Measurements from ENCODE around the gene ARNT2.
"Not testable (repeated sequence)": the region's sequence is repeated elsewhere in the genome, so short reads cannot be mapped to it uniquely, and the experiment has no call there.

Gene ARNT2

GRCh38 chr15:80388326-80388725 lies 15.9 kb upstream of the ARNT2 start:
- no peak overlapping the region for H3K9ac ChIP-seq (ENCODE audit: low read length in 2 of 2)
- no peak overlapping the region for H3K27ac ChIP-seq (ENCODE audit: low read length)
- H3K4me1 ChIP-seq (ENCODE audit: control insufficient read depth, insufficient read depth, low read length), result no peaks in the 10 kb centered on the region
- H3K9me3 ChIP-seq (ENCODE audit: control insufficient read depth in 2 of 2, low read length in 2 of 2), result no peaks in the 10 kb centered on the region
- no peak overlapping the region for H3K4me3 ChIP-seq (ENCODE audit: low read length in 2 of 2)
- no peaks in the 10 kb centered on the region for H3K27me3 ChIP-seq (ENCODE audit: control insufficient read depth in 1 of 2, insufficient read depth in 2 of 2, low read length in 2 of 2)
- no peaks in the 10 kb centered on the region for H3K36me3 ChIP-seq (ENCODE audit: control insufficient read depth in 2 of 2, insufficient read depth in 2 of 2, low read length in 2 of 2)

GRCh38 chr15:80389370-80389769 lies 14.8 kb upstream of the ARNT2 start:
- H3K9ac ChIP-seq (ENCODE audit: low read length in 2 of 2), result no peak overlapping the region

DNA sequence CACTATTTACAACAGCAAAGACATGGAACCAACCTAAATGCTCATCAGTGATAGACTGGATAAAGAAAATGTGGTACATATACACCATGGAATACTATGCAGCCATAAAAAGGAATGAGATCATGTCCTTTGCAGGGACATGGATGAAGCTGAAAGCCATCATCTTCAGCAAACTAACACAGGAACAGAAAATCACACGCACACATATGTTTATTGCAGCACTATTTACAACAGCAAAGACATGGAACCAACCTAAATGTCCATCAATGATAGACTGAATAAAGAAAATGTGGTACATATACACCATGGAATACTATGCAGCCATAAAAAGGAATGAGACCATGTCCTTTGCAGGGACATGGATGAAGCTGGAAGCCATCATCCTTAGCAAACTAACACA lies 13.2 kb upstream of the ARNT2 start:
- H3K27ac ChIP-seq (ENCODE audit: low read length); H3K9me3 ChIP-seq (ENCODE audit: control insufficient read depth in 2 of 2, low read length in 2 of 2); H3K27me3 ChIP-seq (ENCODE audit: control insufficient read depth in 1 of 2, insufficient read depth in 2 of 2, low read length in 2 of 2); H3K4me3 ChIP-seq (ENCODE audit: low read length in 2 of 2); H3K9ac ChIP-seq (ENCODE audit: low read length in 2 of 2); H3K36me3 ChIP-seq (ENCODE audit: control insufficient read depth in 2 of 2, insufficient read depth in 2 of 2, low read length in 2 of 2); H3K4me1 ChIP-seq (ENCODE audit: control insufficient read depth, insufficient read depth, low read length): not testable (repeated sequence)

More at GRCh38 chr15:80389370-80389769, 14.8 kb upstream of the ARNT2 start:
- Histone ChIP-seq H3K9me3 (ENCODE audit: control insufficient read depth in 2 of 2, low read length in 2 of 2) (no peaks in the 10 kb centered on the region), H3K36me3 (ENCODE audit: control insufficient read depth in 2 of 2, insufficient read depth in 2 of 2, low read length in 2 of 2) (no peaks in the 10 kb centered on the region), H3K4me3 (ENCODE audit: low read length in 2 of 2) (no peak overlapping the region), H3K27me3 (ENCODE audit: control insufficient read depth in 1 of 2, insufficient read depth in 2 of 2, low read length in 2 of 2) (no peaks in the 10 kb centered on the region), H3K4me1 (ENCODE audit: control insufficient read depth, insufficient read depth, low read length) (no peaks in the 10 kb centered on the region), H3K27ac (ENCODE audit: low read length) (no peak overlapping the region)

DNA sequence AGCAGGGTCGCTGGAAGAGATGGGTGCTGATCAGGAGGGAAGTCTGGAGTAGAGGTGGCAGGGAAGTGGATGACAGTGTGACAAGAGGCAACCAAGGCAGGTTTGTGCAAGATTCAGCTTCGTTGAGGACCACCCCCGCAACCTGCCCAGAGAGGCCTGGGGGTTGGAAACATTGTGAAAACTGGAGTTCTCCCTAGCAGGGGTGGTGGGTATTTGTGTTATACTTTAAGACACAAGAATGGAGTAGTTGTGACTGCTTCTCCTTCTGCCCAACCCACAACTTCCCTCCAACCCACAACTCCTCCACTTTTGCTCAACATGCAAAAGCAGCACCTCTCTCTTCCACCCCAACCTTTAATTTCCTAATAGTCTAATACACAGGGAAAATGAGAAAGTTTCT lies 8.6 kb upstream of the ARNT2 start:
- H3K4me1 ChIP-seq (ENCODE audit: control insufficient read depth, insufficient read depth, low read length), result no peaks in the 10 kb centered on the region
- H3K27ac ChIP-seq (ENCODE audit: low read length), result no peak overlapping the region

GRCh38 chr15:80396096-80396495 lies 8.1 kb upstream of the ARNT2 start:
- Histone ChIP-seq H3K4me3 (ENCODE audit: low read length in 2 of 2) (no peak overlapping the region), H3K9ac (ENCODE audit: low read length in 2 of 2) (no peak overlapping the region), H3K9me3 (ENCODE audit: control insufficient read depth in 2 of 2, low read length in 2 of 2) (no peaks in the 10 kb centered on the region), H3K27ac (ENCODE audit: low read length) (no peak overlapping the region), H3K36me3 (ENCODE audit: control insufficient read depth in 2 of 2, insufficient read depth in 2 of 2, low read length in 2 of 2) (no peaks in the 10 kb centered on the region), H3K4me1 (ENCODE audit: control insufficient read depth, insufficient read depth, low read length) (no peaks in the 10 kb centered on the region), H3K27me3 (ENCODE audit: control insufficient read depth in 1 of 2, insufficient read depth in 2 of 2, low read length in 2 of 2) (no peaks in the 10 kb centered on the region)

More for the DNA sequence above, 8.6 kb upstream of the ARNT2 start:
- no peaks in the 10 kb centered on the region for H3K27me3 ChIP-seq (ENCODE audit: control insufficient read depth in 1 of 2, insufficient read depth in 2 of 2, low read length in 2 of 2)
- H3K36me3 ChIP-seq (ENCODE audit: control insufficient read depth in 2 of 2, insufficient read depth in 2 of 2, low read length in 2 of 2), result no peaks in the 10 kb centered on the region
- H3K4me3 ChIP-seq (ENCODE audit: low read length in 2 of 2), result no peak overlapping the region
- H3K9me3 ChIP-seq (ENCODE audit: control insufficient read depth in 2 of 2, low read length in 2 of 2), result no peaks in the 10 kb centered on the region
- H3K9ac ChIP-seq (ENCODE audit: low read length in 2 of 2), result no peak overlapping the region

DNA sequence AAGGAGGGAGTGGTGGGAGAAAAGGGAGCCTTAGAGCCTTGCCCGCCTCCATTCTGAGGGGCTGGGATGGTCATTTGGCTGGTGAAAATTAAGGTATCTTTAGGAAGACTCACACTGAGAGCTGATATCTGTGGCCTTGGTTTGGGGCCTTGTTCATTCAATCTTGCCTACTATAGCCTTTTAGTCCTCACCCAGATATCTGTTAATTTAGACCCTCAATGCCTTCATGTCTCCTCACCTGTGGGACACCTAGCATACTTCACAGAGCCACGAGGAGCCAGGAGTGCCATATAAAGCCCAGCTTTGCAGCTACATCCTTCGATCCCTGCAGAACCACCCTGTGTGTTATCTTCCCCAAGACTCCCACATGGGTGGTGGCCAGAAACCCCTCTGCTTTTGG lies 4.7 kb upstream of the ARNT2 start:
- Histone ChIP-seq H3K27me3 (ENCODE audit: control insufficient read depth in 1 of 2, insufficient read depth in 2 of 2, low read length in 2 of 2) (no peaks in the 10 kb centered on the region), H3K9me3 (ENCODE audit: control insufficient read depth in 2 of 2, low read length in 2 of 2) (no peaks in the 10 kb centered on the region), H3K36me3 (ENCODE audit: control insufficient read depth in 2 of 2, insufficient read depth in 2 of 2, low read length in 2 of 2) (no peaks in the 10 kb centered on the region), H3K9ac (ENCODE audit: low read length in 2 of 2) (no peak overlapping the region), H3K4me1 (ENCODE audit: control insufficient read depth, insufficient read depth, low read length) (peaks cover 4% of the 10 kb centered on the region), H3K4me3 (ENCODE audit: low read length in 2 of 2) (no peak overlapping the region), H3K27ac (ENCODE audit: low read length) (no peak overlapping the region)

DNA sequence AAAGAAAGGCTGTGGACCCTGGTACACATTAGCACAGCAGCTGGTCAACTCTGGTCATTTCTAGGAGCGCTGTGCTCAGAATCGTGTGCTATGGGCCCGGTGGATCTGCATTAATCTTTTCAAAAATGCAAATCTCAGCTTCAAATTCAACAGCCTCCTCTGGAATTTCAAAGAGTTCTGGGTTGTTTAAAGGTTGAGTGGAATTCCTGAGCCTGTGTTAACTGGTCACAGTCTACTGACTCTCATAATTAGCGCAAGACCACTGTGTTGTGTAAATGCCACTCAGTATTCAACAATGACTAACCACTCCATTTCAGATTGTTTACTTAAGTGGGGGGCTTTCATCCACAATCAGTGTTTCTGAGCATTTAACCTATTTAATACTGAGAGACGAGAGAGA lies 2.7 kb upstream of the ARNT2 start:
- Histone ChIP-seq H3K36me3 (ENCODE audit: control insufficient read depth in 2 of 2, insufficient read depth in 2 of 2, low read length in 2 of 2) (no peaks in the 10 kb centered on the region), H3K4me3 (ENCODE audit: low read length in 2 of 2) (no peak overlapping the region), H3K27me3 (ENCODE audit: control insufficient read depth in 1 of 2, insufficient read depth in 2 of 2, low read length in 2 of 2) (peaks cover 0 to 2% of the 10 kb centered on the region in 2 donors), H3K4me1 (ENCODE audit: control insufficient read depth, insufficient read depth, low read length) (peaks cover 13% of the 10 kb centered on the region), H3K9me3 (ENCODE audit: control insufficient read depth in 2 of 2, low read length in 2 of 2) (no peaks in the 10 kb centered on the region), H3K9ac (ENCODE audit: low read length in 2 of 2) (no peak overlapping the region), H3K27ac (ENCODE audit: low read length) (no peak overlapping the region)

DNA sequence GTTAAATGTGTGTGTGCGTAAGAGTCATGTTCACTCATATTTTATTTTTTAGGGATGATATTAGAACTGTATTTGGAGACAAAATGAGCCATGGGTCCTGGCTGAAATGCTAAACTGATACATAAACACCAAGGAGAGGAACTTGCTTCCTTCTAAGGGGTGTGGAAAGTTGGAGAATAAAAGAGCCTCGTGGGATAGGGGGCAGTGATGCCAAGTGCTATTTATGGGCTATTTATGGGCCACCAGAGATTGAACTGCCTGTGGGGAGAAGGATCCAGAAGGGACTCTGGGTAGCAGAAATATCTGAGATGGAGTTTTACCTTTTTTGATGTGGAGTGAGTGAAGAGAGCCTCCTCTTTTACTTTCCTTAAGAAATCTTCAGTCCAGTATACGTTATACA lies 1.8 kb upstream of the ARNT2 start:
- Histone ChIP-seq H3K4me1 (ENCODE audit: control insufficient read depth, insufficient read depth, low read length) (peaks cover 13% of the 10 kb centered on the region), H3K9me3 (ENCODE audit: control insufficient read depth in 2 of 2, low read length in 2 of 2) (no peaks in the 10 kb centered on the region), H3K27me3 (ENCODE audit: control insufficient read depth in 1 of 2, insufficient read depth in 2 of 2, low read length in 2 of 2) (peaks cover 0 to 2% of the 10 kb centered on the region in 2 donors), H3K36me3 (ENCODE audit: control insufficient read depth in 2 of 2, insufficient read depth in 2 of 2, low read length in 2 of 2) (no peaks in the 10 kb centered on the region), H3K27ac (ENCODE audit: low read length) (no peak overlapping the region), H3K9ac (ENCODE audit: low read length in 2 of 2) (no peak overlapping the region), H3K4me3 (ENCODE audit: low read length in 2 of 2) (no peak overlapping the region)

DNA sequence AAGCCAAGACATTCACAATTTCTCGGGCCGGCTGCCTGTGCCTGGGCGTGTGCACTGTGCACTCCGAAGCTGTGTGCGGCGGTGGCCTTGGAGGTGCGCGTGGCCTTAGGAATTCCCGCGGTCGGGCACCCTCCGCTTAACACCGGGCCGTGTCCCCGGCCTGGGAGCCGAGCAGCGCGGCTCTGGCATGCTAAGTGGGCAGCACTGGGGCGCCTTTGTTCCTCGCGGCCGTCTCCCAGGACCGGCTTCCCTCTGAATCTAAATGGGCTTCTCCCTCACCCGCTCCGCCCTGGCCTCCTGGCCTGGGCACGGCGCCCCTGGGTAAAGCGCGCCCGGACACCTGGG lies 498 bp upstream of the ARNT2 start:
- H3K4me3 ChIP-seq (ENCODE audit: low read length in 2 of 2), result peak overlapping the region; percentile 43 to 74
- H3K9me3 ChIP-seq (ENCODE audit: control insufficient read depth in 2 of 2, low read length in 2 of 2), result no peaks in the 10 kb centered on the region
- peaks cover 0 to 2% of the 10 kb centered on the region in 2 donors for H3K27me3 ChIP-seq (ENCODE audit: control insufficient read depth in 1 of 2, insufficient read depth in 2 of 2, low read length in 2 of 2)
- peak overlapping the region; percentile 44 to 58 for H3K9ac ChIP-seq (ENCODE audit: low read length in 2 of 2)
- H3K4me1 ChIP-seq (ENCODE audit: control insufficient read depth, insufficient read depth, low read length), result peaks cover 13% of the 10 kb centered on the region
- H3K27ac ChIP-seq (ENCODE audit: low read length), result no peak overlapping the region
- no peaks in the 10 kb centered on the region for H3K36me3 ChIP-seq (ENCODE audit: control insufficient read depth in 2 of 2, insufficient read depth in 2 of 2, low read length in 2 of 2)

GRCh38 chr15:80404761-80405553 lies 775 bp downstream of the ARNT2 start:
- H3K4me3 ChIP-seq (ENCODE audit: low read length in 2 of 2), result peak overlapping the region; percentile 34 to 74
- H3K27me3 ChIP-seq (ENCODE audit: control insufficient read depth in 1 of 2, insufficient read depth in 2 of 2, low read length in 2 of 2), result peaks cover 0 to 2% of the 10 kb centered on the region in 2 donors
- no peaks in the 10 kb centered on the region for H3K36me3 ChIP-seq (ENCODE audit: control insufficient read depth in 2 of 2, insufficient read depth in 2 of 2, low read length in 2 of 2)
- H3K4me1 ChIP-seq (ENCODE audit: control insufficient read depth, insufficient read depth, low read length), result peaks cover 13% of the 10 kb centered on the region
- H3K9me3 ChIP-seq (ENCODE audit: control insufficient read depth in 2 of 2, low read length in 2 of 2), result no peaks in the 10 kb centered on the region
- peak overlapping the region; percentile 39 to 68 for H3K9ac ChIP-seq (ENCODE audit: low read length in 2 of 2)
- no peak overlapping the region for H3K27ac ChIP-seq (ENCODE audit: low read length)

- H3K27me3 ChIP-seq (ENCODE audit: control insufficient read depth in 1 of 2, insufficient read depth in 2 of 2, low read length in 2 of 2), result peaks cover 0 to 2% of the 10 kb centered on the region in 2 donors
- H3K9ac ChIP-seq (ENCODE audit: low read length in 2 of 2), result no peak overlapping the region
- H3K4me1 ChIP-seq (ENCODE audit: control insufficient read depth, insufficient read depth, low read length), result peaks cover 13% of the 10 kb centered on the region
- H3K27ac ChIP-seq (ENCODE audit: low read length), result no peak overlapping the region
- H3K36me3 ChIP-seq (ENCODE audit: control insufficient read depth in 2 of 2, insufficient read depth in 2 of 2, low read length in 2 of 2), result no peaks in the 10 kb centered on the region
- H3K4me3 ChIP-seq (ENCODE audit: low read length in 2 of 2), result peak overlapping the region in 1 of 2 donors; percentile 74
- no peaks in the 10 kb centered on the region for H3K9me3 ChIP-seq (ENCODE audit: control insufficient read depth in 2 of 2, low read length in 2 of 2)
These were observed 1.3 kb downstream of the ARNT2 start for GRCh38 chr15:80405554-80405850.
